ENCODE measurements around the gene WDR55.
"Not testable (repeated sequence)": the region's sequence is repeated elsewhere in the genome, so short reads cannot be mapped to it uniquely, and the experiment has no call there.

The WDR55 gene

GRCh38 chr5:140635291-140636257 is 29.1 kb upstream of the WDR55 start:
- H3K27me3 ChIP-seq, result peaks cover 0 to 42% (median 36%) of the 10 kb centered on the region in 11 experiments; a peak in 17 of 22 replicates
- peak overlapping the region in 5 of 11 experiments; percentile 17 to 52 (median 33); a peak in 7 of 22 replicates for H3K9ac ChIP-seq
- H4K20me1 ChIP-seq, result peaks cover 0 to 11% (median 0%) of the 10 kb centered on the region in 11 experiments; a peak in 4 of 22 replicates
- no peak overlapping the region for H3K4me3 ChIP-seq
- H3K27ac ChIP-seq, result peak overlapping the region in 8 of 11 experiments; percentile 29 to 99 (median 78); a peak in 13 of 22 replicates
- peak overlapping the region in 5 of 11 experiments; percentile 4 to 88 (median 86); a peak in 10 of 22 replicates for H3K4me2 ChIP-seq
- H3K9me3 ChIP-seq (replicated peaks in 1 of 11), result peaks cover 9 to 30% (median 24%) of the 10 kb centered on the region in 11 experiments
- peaks cover 0 to 24% (median 9%) of the 10 kb centered on the region in 11 experiments; a peak in 11 of 22 replicates for H3K36me3 ChIP-seq
- peaks cover 19 to 95% (median 63%) of the 10 kb centered on the region in 10 experiments for H3K4me1 ChIP-seq
- TF ChIP-seq Cebpa-rat (IDR thresholded peaks at IDR 0.05), result 0 out of 22 replicates have a peak, but pooled peaks of 1 of the 11 experiments have one; percentile 34

GRCh38 chr5:140637371-140638100 is 27.2 kb upstream of the WDR55 start:
- Histone ChIP-seq H3K9me3 (replicated peaks in 1 of 11) (peaks cover 1 to 14% (median 8%) of the 10 kb centered on the region in 11 experiments; a peak in 21 of 22 replicates), H3K4me3 (no peak overlapping the region), H4K20me1 (peaks cover 0 to 17% (median 0%) of the 10 kb centered on the region in 11 experiments; a peak in 9 of 22 replicates), H3K27ac (peak overlapping the region; percentile 94 to 99 (median 97); a peak in 18 of 22 replicates), H3K4me1 (peaks cover 27 to 95% (median 71%) of the 10 kb centered on the region in 10 experiments), H3K36me3 (peaks cover 11 to 23% (median 18%) of the 10 kb centered on the region in 11 experiments), H3K4me2 (peak overlapping the region in 5 of 11 experiments; percentile 69 to 88 (median 86); a peak in 9 of 22 replicates), H3K9ac (peak overlapping the region in 2 of 11 experiments; percentile 40 to 81; a peak in 2 of 22 replicates), H3K27me3 (peaks cover 0 to 23% (median 16%) of the 10 kb centered on the region in 11 experiments; a peak in 16 of 22 replicates)
- TF ChIP-seq Cebpa-rat (IDR thresholded peaks at IDR 0.05), result no peak

DNA sequence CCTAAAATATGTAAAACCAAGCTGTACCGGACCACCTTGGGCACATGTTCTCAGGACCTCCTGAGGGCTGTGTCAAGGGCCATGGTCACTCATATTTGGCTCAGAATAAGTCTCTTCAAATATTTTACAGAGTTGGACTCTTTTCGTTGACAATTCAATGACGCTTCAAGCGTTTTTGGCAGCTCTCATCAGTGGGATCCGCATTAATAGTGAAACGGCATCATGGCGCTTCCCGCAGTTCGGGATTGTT is 25.9 kb upstream of the WDR55 start:
- H3K36me3 ChIP-seq, result peaks cover 22 to 35% (median 29%) of the 10 kb centered on the region in 11 experiments
- H3K4me3 ChIP-seq, result peak overlapping the region in 6 of 10 experiments; percentile 21 to 46 (median 33); a peak in 6 of 20 replicates
- H4K20me1 ChIP-seq, result peaks cover 0 to 29% (median 7%) of the 10 kb centered on the region in 11 experiments; a peak in 10 of 22 replicates
- not testable (repeated sequence) for H3K9me3 ChIP-seq (replicated peaks in 1 of 11); H3K27me3 ChIP-seq
- peak overlapping the region; percentile 38 to 88 (median 71) for H3K4me2 ChIP-seq
- H3K9ac ChIP-seq, result peak overlapping the region; percentile 70 to 95 (median 81)
- H3K4me1 ChIP-seq, result peaks cover 25 to 94% (median 68%) of the 10 kb centered on the region in 10 experiments
- peak overlapping the region; percentile 94 to 99 (median 97) for H3K27ac ChIP-seq

- H3K4me3 ChIP-seq, result peak within 1 kb of the TSS; percentile 62 to 89 (median 73)
- H3K36me3 ChIP-seq, result peaks cover 27 to 40% (median 35%) of the 10 kb centered on the region in 11 experiments
- no peaks in the 10 kb centered on the region for H3K9me3 ChIP-seq (replicated peaks in 1 of 11)
- peak within 1 kb of the TSS; percentile 86 to 95 (median 93) for H3K9ac ChIP-seq
- H4K20me1 ChIP-seq, result peaks cover 0 to 34% (median 10%) of the 10 kb centered on the region in 11 experiments; a peak in 13 of 22 replicates
- TF ChIP-seq Cebpa-rat (IDR thresholded peaks at IDR 0.05), result peak; percentile 60 to 86 (median 76); a peak in 20 of 22 replicates
- H3K4me1 ChIP-seq, result peaks cover 25 to 94% (median 63%) of the 10 kb centered on the region in 10 experiments
- H3K27me3 ChIP-seq, result peaks cover 0 to 4% (median 0%) of the 10 kb centered on the region in 11 experiments; a peak in 10 of 22 replicates
- H3K27ac ChIP-seq, result peak within 1 kb of the TSS; percentile 94 to 99 (median 97)
- peak within 1 kb of the TSS; percentile 87 to 98 (median 97) for H3K4me2 ChIP-seq
Observed at GRCh38 chr5:140639148-140639981, 25.3 kb upstream of the WDR55 start, which contains the start of gene TMCO6. Gene TMCO6 (plus strand): TSS chr5:140639451. CDS start chr5:140639528, 77 bp downstream.

GRCh38 chr5:140641716-140642115 is 23.0 kb upstream of the WDR55 start:
- peak overlapping the region in 5 of 10 experiments; percentile 66 to 89 (median 82); a peak in 8 of 20 replicates for H3K4me3 ChIP-seq
- H3K9me3 ChIP-seq (replicated peaks in 1 of 11), result no peaks in the 10 kb centered on the region
- H3K27ac ChIP-seq, result peak overlapping the region in 2 of 11 experiments; percentile 8 to 41; a peak in 2 of 22 replicates
- peaks cover 36 to 94% (median 66%) of the 10 kb centered on the region in 10 experiments for H3K4me1 ChIP-seq
- peak overlapping the region in 9 of 11 experiments; percentile 87 to 98 (median 96); a peak in 13 of 22 replicates for H3K4me2 ChIP-seq
- H3K36me3 ChIP-seq, result peaks cover 42 to 61% (median 53%) of the 10 kb centered on the region in 11 experiments
- peaks cover 4 to 57% (median 32%) of the 10 kb centered on the region in 11 experiments; a peak in 19 of 22 replicates for H4K20me1 ChIP-seq
- peak overlapping the region in 8 of 11 experiments; percentile 16 to 95 (median 86); a peak in 12 of 22 replicates for H3K9ac ChIP-seq
- no peak for TF ChIP-seq Cebpa-rat (IDR thresholded peaks at IDR 0.05)
- H3K27me3 ChIP-seq, result no peaks in the 10 kb centered on the region

- H3K36me3 ChIP-seq, result peaks cover 42 to 64% (median 53%) of the 10 kb centered on the region in 11 experiments
- peaks cover 36 to 85% (median 61%) of the 10 kb centered on the region in 10 experiments for H3K4me1 ChIP-seq
- H4K20me1 ChIP-seq, result peaks cover 4 to 63% (median 37%) of the 10 kb centered on the region in 11 experiments; a peak in 19 of 22 replicates
- H3K27ac ChIP-seq, result no peak overlapping the region
- H3K4me2 ChIP-seq, result peak overlapping the region in 5 of 11 experiments; percentile 87 to 98 (median 94); a peak in 9 of 22 replicates
- no peaks in the 10 kb centered on the region for H3K9me3 ChIP-seq (replicated peaks in 1 of 11)
- H3K9ac ChIP-seq, result peak overlapping the region in 7 of 11 experiments; percentile 30 to 95 (median 86); a peak in 9 of 22 replicates
- no peak for TF ChIP-seq Cebpa-rat (IDR thresholded peaks at IDR 0.05)
- peak overlapping the region in 3 of 10 experiments; percentile 66 to 89 (median 82); a peak in 5 of 20 replicates for H3K4me3 ChIP-seq
- H3K27me3 ChIP-seq, result no peaks in the 10 kb centered on the region
Observed at GRCh38 chr5:140642718-140643117, 22.0 kb upstream of the WDR55 start.

- peaks cover 4 to 53% (median 37%) of the 10 kb centered on the region in 11 experiments; a peak in 19 of 22 replicates for H4K20me1 ChIP-seq
- H3K9ac ChIP-seq, result peak overlapping the region; percentile 86 to 94 (median 88)
- H3K4me3 ChIP-seq, result peak overlapping the region; percentile 81 to 93 (median 90)
- TF ChIP-seq Cebpa-rat (IDR thresholded peaks at IDR 0.05), result no peak
- peak overlapping the region; percentile 75 to 98 (median 90) for H3K4me2 ChIP-seq
- peaks cover 66 to 84% (median 74%) of the 10 kb centered on the region in 11 experiments for H3K36me3 ChIP-seq
- H3K27me3 ChIP-seq, result no peaks in the 10 kb centered on the region
- H3K9me3 ChIP-seq (replicated peaks in 1 of 11), result no peaks in the 10 kb centered on the region
- peak overlapping the region; percentile 60 to 90 (median 83) for H3K27ac ChIP-seq
- H3K4me1 ChIP-seq, result peaks cover 21 to 63% (median 41%) of the 10 kb centered on the region in 10 experiments
Observed at GRCh38 chr5:140647042-140647419, 17.7 kb upstream of the WDR55 start.

All from BLaER1 treated with 17β-estradiol and CSF1 and Interleukin-3, amounts not matched to agents 10 nM and 100 nM (cell line).